T-helper 1 cell treated with Interleukin-12 subunit alpha and Interleukin-12 subunit beta and Interleukin-4 antibody, amounts not matched to agents 30 ng/mL and 1 ng/mL, for 36 hours (primary cell): ENCODE results near the gene LYZL6. TPM values are rescaled to one million over a fixed set of nuclear protein-coding genes. Genes with fewer than 3 reads are reported as not detected.

Experiments used
- total RNA-seq: library from RNA; stranded (reverse); gene quantifications from 2 replicates; pipeline ENCODE4 v1.2.3, GENCODE V29; 2022

The LYZL6 gene
- total RNA-seq, 1 donor from 2014 or later: not detected

Other genes starting within 250 kb of the LYZL6 start
- 0.29 and 1.3 TPM in 2 replicates for gene RASL10B, start 212.1 kb downstream of the LYZL6 start, total RNA-seq
- not detected in 2 replicates for gene GAS2L2, start 190.5 kb downstream of the LYZL6 start, total RNA-seq
- gene C17orf50, start 182.8 kb downstream of the LYZL6 start, total RNA-seq: not detected in 2 replicates
- not detected in 2 replicates for gene MMP28, start 148.1 kb downstream of the LYZL6 start, total RNA-seq
- 275 and 280 TPM in 2 replicates for gene TAF15, start 134.2 kb downstream of the LYZL6 start, total RNA-seq
- gene HEATR9, start 74.8 kb downstream of the LYZL6 start, total RNA-seq: 0.56 and 0.85 TPM in 2 replicates
- gene CCL5, start 63.4 kb downstream of the LYZL6 start, total RNA-seq: 112 and 114 TPM in 2 replicates
- 6.1 and 6.3 TPM in 2 replicates for gene RDM1, start 12.9 kb downstream of the LYZL6 start, total RNA-seq
- not detected in 2 replicates for gene CCL16, start 37.8 kb upstream of the LYZL6 start, total RNA-seq
- gene CCL14, start 43.0 kb upstream of the LYZL6 start, total RNA-seq: not detected in 2 replicates
- not detected in 2 replicates for gene CCL15, start 57.8 kb upstream of the LYZL6 start, total RNA-seq
- gene CCL23, start 74.3 kb upstream of the LYZL6 start, total RNA-seq: not detected in 2 replicates
- gene CCL18, start 120.6 kb upstream of the LYZL6 start, total RNA-seq: not detected in 2 replicates
- 114 and 123 TPM in 2 replicates for gene CCL3, start 146.4 kb upstream of the LYZL6 start, total RNA-seq
- 101 and 115 TPM in 2 replicates for gene CCL4, start 160.1 kb upstream of the LYZL6 start, total RNA-seq
- gene TBC1D3B, start 232.9 kb upstream of the LYZL6 start, total RNA-seq: 12.9 and 14.1 TPM in 2 replicates